HG03039 (cell line): ENCODE data around the gene GINS2.

ENCODE experiments used
- ATAC-seq: cut with Tn5 transposase; IDR thresholded peaks from one replicate; pipeline ENCODE4 v1.9.1; 2021; ENCODE audit warnings: mild to moderate bottlenecking, moderate library complexity; ENCODE audit not compliant: unreplicated experiment

GINS2 gene

DNA sequence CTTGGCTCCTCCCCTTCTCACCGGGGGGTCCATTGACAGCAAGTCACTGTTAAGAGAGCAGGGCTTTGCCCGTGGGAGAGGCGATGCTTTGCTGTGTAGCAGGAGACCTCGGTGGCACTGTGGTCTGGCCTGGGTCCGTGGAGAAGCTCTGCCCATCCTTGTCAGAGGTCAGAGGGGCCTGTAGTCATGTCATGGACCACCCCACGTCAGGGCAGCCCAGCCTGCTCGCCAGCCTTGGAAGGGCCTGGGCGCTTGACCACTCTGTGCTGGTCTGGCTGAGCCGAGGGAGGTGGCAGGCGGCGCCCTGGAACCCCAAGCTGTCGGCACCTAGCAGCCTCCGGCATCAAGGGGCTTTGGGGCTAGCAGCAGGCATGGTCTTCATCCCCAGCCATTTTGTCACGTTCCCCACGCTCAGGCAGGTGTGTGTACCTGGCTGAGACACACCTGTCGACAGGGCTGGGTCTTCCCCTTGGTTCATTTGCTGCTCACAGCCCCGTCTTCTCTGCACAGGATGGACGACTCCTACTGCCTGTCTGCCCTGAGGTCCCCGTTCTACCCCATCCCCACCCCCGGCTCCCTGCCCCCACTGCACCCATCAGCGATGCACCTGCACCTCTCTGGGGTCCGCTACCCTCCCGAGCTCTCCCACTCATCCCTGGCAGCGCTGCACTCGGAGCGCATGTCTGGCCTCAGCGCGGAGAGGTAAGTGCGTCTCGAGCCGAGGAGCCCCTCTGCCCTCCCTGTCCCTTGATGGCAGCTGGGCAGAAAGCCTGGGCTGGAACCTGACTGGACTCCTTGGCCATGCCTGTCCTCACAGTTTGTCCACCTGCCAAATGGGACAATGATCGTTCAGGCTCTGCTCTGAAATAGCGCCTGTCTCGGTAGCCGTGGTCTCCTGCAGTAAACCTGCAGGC, 33.3 kb downstream of the GINS2 start:
- no peak for ATAC-seq

- no peak for ATAC-seq
These were observed 34.3 kb downstream of the GINS2 start for GRCh38 chr16:85654251-85655095.

DNA sequence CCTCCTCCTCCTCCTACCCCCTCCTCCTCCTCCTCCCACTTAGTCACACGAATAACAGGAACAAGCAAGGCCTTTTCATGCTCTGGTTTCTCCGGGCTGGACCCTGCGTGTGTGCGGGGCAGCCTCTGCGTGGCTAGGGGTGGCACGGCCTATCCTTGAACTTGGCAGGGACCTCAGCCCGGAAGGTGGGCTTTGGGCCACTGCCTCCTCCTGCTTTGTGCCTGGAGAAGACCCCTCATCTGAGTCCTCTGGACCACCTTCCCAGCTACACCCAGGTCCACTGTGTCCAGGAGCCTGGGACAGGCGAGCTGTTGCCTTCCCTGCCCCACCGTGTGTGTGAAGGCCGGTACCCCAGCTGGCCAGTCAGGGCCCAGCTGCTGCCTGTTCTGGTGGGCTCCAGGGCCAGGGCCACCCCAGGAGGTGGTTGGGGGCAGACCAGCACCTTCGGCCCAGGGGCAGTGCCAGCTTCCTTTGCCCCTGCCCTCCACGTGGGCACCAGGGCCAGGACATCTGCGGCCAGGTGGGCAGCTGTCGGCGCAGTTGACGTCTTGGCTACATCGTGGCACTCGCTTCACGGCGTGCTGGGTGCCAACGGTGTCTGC, 35.4 kb downstream of the GINS2 start:
- ATAC-seq: no peak

DNA sequence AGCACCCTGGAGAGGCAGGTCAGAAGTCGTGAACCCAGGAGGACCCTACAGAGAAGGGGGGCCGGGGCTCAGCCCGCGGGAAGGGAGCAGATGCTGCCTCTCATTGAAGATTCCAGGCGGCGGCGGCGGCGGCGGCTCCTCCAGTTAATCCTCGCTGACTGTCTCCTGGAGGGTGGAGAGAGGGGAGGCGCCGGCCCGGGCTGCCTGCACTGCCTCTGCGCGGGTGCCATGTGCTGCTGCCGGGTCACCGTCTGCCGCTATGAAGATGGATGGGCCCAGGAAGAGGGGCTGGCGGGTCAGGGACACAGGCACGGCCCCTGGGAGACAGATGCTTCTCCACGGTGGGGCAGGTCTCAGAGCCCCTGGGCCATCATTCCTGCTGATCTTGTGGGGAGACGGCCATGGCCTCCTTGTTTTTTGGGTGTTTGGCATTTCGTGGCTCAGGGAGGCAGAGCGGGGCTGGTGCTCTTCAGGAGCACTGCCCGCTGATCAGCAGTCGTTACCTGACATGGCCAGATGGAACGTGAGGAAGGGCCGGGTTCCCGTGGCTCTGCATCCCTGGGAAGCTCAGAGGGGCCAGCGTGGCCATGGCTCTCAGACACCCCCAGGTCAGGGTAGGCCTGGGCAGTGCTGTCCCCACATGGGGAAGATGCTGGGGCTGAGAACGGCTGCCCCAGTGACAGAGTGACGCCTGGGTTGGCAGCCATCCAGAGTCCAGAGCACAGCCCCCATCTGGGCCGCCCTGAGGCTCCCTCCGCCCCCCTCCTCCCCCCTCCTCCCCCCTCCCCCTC, 36.1 kb downstream of the GINS2 start:
- no peak for ATAC-seq

DNA sequence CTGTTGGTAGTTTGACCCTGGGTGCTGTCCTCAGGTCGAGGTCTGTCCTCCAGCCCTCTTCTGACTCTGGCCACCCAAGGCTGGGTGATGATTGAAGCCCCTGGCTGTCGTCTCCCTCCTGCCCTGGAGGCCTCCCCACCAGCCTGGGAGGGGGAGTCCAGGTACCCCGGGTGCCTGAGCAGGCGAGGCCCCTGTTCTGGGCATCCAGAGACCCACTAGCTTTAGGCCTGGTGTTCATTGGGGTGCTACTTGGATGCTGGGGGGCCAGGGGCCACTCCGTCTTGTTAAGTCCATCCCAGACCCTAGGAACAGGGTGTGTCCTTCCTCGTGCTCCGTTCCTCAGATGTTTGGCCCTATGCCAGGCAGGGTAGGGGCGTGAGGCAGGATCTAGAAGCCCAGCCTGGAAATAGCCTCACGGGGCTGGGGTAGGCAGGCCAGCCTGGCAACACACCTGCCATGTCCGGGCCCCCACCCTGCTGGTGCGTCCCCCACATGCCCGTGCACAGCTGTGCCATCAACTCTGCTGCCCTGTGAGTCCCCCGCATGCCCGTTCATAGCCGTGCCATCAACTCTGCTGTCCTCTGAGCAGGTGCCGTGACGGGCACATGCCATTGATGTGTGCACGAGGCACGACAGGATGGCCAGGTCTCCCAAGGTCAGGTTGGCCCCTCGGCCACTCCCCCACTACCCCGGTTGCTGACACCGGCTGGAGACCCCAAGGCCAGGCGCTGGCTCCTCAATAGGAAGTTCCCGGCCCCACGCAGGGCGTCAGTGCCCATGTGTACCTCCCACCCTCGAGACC, 36.9 kb downstream of the GINS2 start:
- no peak for ATAC-seq

DNA sequence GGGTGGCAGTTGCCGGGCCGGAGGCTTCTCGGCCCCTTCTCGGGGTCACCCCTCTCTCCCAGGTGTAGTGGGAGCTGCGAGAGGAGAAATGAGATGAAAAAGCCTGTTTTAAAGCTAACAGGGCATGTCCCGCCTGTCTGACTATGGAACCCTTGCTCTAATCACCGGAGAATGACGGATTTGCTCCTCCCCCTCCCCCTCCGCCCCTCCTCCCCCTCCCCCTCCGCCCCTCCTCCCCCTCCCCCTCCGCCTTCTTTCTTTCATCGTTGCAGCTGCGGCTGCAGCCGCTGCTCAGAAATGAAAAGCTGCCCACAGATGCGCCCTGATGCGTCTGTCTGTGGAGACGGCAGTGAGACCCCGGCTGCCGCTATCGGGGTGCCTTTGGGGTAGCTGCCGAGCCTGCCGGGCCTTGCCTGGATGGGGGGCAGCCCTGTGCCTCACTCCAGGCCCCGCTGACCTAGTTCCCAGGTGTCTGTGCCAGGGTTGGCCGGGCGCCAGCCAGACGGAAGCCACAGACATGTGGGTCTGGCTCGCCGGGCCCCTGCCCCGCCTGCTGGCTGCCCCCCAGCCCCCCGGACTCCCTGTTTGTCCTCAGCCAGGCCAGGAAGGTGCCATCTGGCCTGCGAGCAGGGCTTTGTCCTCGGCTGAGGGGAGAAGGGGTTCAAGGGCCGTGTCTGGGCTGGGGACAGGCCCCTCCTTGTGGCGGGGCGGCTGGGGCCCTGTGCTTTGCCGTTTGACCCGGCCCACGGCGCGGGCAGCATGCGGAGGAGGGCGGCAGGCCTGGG, 37.7 kb downstream of the GINS2 start:
- ATAC-seq: no peak

- no peak for ATAC-seq
These were observed 38.5 kb downstream of the GINS2 start for GRCh38 chr16:85650135-85650843.

DNA sequence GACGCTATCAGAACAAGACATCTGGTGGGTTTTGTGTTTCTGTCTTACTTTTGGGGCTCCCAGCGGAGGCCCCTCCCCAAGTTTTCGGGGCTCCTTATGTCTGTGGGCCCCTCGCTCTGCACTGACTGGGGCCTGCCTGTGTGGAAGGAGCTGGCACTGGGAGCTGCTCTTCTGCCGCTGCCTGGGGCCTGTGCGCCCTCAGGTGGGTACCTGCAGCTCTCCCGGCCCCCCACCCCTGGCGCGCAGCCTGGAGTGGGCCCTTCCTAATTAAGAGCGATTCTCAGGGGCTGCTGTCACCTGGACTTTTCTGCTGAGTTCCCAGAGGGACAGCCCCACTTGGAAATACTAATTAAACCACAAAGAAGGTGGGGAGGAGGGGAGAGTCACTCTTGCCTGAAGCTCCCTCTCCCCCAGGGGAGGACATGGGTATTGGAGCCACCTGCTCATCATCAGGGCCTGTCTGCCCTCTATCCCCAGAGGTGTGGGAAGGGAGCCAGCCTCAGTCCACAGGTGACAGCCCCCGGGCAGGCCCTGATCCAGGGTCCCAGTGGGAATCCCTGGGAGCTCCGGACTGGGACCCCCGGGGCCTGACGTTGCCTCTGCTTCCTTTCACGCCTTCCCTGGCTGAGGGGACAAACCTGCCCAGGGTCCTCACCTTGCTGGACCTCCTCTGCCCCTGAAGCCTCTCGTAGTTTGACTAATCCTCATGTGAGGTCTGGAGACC, 39.2 kb downstream of the GINS2 start:
- ATAC-seq: no peak

DNA sequence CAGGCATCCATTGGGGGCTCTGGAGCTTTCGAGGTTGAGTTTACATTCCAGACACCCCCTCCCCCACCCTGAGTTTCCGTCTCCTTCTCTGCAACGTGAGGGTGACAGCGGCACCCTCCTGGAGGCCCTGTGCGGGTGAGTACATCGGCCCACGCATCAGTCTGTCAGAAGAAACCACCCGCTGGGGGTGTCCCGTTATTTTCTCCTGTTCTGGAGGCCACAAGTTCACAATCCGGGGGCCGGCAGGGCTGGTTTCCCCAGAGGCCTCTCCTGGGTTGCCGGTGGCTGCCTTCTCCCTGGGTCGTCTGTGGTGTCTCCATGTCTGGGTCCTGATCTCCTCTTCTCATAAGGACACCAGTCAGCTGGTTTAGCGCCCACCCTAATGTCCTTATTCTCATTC, 39.9 kb downstream of the GINS2 start:
- no peak for ATAC-seq

DNA sequence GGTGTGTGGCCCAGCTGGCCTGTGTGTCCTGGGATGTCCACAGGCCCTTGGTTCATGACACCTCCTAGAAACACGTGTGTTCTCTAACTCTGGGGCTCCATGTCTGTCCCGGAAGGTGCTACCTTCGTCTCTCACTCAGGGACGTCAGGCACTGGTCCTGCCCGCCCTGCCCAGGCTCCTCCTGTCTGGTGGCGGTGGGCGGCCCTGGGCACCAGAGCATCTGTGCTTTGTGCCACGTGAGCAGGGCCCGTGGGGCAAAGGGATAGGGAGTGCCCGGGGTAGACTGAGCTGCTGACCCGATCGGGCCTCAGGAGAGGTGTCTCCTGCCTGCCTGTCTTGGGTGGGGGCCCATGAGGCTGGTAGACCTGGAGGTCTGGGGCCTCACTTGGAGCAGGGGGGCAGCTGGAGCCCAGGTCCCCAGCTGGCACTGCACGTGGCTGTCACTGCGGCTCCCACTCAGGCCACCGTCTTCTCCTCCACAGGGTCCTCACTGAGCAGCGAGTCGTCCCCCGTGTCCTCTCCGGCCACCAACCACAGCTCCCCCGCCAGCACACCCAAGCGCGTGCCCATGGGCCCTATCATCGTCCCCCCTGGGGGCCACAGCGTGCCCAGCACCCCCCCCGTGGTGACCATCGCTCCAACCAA, 40.6 kb downstream of the GINS2 start:
- ATAC-seq: no peak

DNA sequence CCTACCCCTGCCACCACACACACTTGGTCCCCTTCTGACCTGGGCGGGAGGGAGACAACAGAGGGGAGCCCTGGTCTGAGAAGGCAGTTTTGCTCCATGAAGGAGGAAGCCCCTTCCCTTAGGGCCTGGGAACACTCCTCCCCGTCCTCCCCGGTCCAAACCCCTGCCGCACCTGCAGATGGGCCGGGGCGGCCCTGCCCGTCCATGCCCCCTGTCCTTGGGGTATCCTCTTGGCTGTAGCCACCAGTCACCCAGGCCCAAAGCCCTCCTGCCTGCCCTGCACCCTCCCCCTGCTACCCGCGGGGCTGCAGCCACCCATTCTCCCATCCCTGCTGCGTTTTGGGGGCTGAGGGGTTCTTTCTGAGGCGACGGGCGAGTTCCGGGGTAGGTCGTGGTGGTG, 41.8 kb downstream of the GINS2 start:
- no peak for ATAC-seq

DNA sequence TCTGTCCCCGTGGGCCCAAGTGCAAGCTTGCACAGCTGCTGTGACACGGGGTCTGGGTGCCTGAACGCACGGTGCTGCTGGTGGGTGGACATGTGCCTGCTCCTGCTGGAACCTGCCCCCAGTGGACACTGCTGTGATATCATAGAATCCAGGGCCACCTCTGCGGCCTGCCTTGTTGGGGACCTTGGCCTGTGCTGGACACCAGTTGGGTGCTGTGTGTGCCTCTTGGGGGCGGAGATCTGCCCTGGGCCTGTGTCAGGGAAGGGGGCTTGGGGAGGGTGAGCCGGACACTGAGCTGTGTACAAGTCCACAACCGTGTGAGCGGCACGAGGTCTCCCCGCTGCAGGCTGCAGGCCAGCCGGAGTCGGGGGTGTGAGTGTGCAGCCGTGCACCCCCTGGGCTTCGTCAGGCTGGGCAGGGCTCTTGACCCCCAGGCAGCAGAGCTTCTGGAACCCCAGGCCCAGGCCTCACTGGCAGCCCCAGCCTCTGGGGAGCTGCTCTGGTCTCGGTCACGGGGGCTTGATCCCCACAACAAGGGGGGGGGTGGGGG, 42.3 kb downstream of the GINS2 start:
- ATAC-seq: no peak

GRCh38 chr16:85645021-85645589, 43.6 kb downstream of the GINS2 start:
- no peak for ATAC-seq

- ATAC-seq: no peak
These were observed 44.6 kb downstream of the GINS2 start for GRCh38 chr16:85644093-85644712.

DNA sequence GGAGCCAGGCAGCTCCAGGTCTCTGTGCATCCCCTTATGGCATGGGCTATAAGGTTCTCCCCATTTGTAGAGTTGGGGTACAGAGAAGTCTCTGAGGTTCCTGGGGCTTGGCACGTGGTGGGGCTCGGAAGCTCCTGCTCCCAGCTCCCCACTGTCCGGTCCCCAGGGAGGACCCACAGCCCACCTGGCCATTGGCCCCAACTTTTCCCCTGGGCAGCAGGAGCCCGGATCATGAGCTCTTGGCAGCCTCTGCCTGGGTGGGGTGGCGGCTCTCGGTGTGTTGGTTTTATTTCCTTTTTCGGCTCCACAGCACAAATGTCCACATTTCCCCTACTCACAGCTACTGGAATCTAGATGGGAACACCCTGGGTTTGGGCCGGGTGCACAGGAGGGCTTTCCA, 45.1 kb downstream of the GINS2 start:
- ATAC-seq: no peak

GRCh38 chr16:85642762-85643358, 45.9 kb downstream of the GINS2 start:
- no peak for ATAC-seq
